ENCODE data around the gene NDEL1.

NDEL1 gene

GRCh38 chr17:8506145-8506544 is 70.5 kb downstream of the NDEL1 start:
- DNase-seq = no peak

- DNase-seq = no peak
Observed at GRCh38 chr17:8514801-8515200, 79.1 kb downstream of the NDEL1 start.

Measured in stimulated activated CD4-positive, alpha-beta T cell treated with anti-CD3 and anti-CD28 coated beads, Interleukin-4, amount 100 ng/mL, for 4 hours (primary cell).